Body of pancreas (tissue), 4 donors: ENCODE measurements around the gene ZSCAN5A. TPM values are rescaled to one million over a fixed set of nuclear protein-coding genes. Genes with fewer than 3 reads are reported as not detected.

ENCODE experiments used
- ATAC-seq: fragments of 150-250 bp; one replicate; pipeline ENCODE4 v1.9.1; 2016
- DNase-seq, 4 donors: peaks; one replicate each; pipeline ENCODE4 v3.0.0-alpha.2; 2019
- H3K27ac ChIP-seq, 4 donors: fragments of 200-600 bp; sonication (generic); 1 replicate in 3 of 4; 2 replicates in 1 of 4; pipeline versions ENCODE4 v1.5.1 to v1.6.1; 2016 to 2019; ENCODE audit warnings: mild to moderate bottlenecking in 1 of 4, mixed read lengths in 1 of 4, moderate library complexity in 1 of 4
- H3K27me3 ChIP-seq, 2 donors: fragments of 200-600 bp; sonication (generic); one replicate each; pipeline ENCODE4 v1.6.0; 2016; ENCODE audit warnings: mild to moderate bottlenecking in 1 of 2
- H3K36me3 ChIP-seq, 2 donors: fragments of 200-600 bp; sonication (generic); replicated peaks in 1 of 2; 2 replicates each; pipeline ENCODE4 v1.5.1; 2016; ENCODE audit warnings: low read depth in 2 of 2; ENCODE audit not compliant: insufficient read depth in 1 of 2
- H3K4me1 ChIP-seq: fragments of 200-600 bp; sonication (generic); one replicate; pipeline ENCODE4 v1.6.0; 2016
- H3K4me3 ChIP-seq, 2 donors: fragments of 200-600 bp; sonication (generic); 1 replicate in 1 of 2; 2 replicates in 1 of 2; pipeline ENCODE4 v1.5.1; 2016 to 2019
- H3K9me3 ChIP-seq, 3 donors: fragments of 200-600 bp; sonication (generic); 1 replicate in 2 of 3; 2 replicates in 1 of 3; pipeline ENCODE4 v1.5.1; 2016
- POLR2A ChIP-seq, 3 donors: fragments of 450-650 bp; IDR thresholded peaks; one replicate each; pipeline ENCODE4 v1.6.1; 2016; ENCODE audit warnings: antibody characterized with exemption in 3 of 3, mild to moderate bottlenecking in 2 of 3
- WGBS, 2 donors: methylation state at CpG; one replicate each; pipeline ENCODE4 v1.1.5; 2017; 5-methylcytosine and 5-hydroxymethylcytosine counted together
- intact Hi-C: fragments of 100-400 bp; cut with DNase I; formaldehyde crosslinking; loops from one replicate; pipeline ENCODE4 v1.15.1; 2023
- small RNA-seq: library from RNA; depleted of rRNA; stranded (forward); fragments of <200 nt; gene quantifications from one replicate; pipeline ENCODE3, GENCODE V24; 2016
- total RNA-seq, 2 donors: library from RNA; depleted of rRNA; stranded (reverse); fragments of >200 nt; gene quantifications; one replicate each; pipeline ENCODE4 v1.1.0, GENCODE V29; 2016
- TF ChIP-seq, protein P1 (sequence below), 7 experiments: fragments of 450-650 bp in 4 of 7; fragments of 200-600 bp in 3 of 7; sonication (generic) in 3 of 7; IDR thresholded peaks; one replicate each; pipeline ENCODE4 v1.5.1; 2016 to 2019; ENCODE audit warnings: antibody characterized with exemption in 7 of 7

The ZSCAN5A gene
- total RNA-seq, 2 donors from 2014 or later: 4.9 to 7.3 TPM

DNA sequence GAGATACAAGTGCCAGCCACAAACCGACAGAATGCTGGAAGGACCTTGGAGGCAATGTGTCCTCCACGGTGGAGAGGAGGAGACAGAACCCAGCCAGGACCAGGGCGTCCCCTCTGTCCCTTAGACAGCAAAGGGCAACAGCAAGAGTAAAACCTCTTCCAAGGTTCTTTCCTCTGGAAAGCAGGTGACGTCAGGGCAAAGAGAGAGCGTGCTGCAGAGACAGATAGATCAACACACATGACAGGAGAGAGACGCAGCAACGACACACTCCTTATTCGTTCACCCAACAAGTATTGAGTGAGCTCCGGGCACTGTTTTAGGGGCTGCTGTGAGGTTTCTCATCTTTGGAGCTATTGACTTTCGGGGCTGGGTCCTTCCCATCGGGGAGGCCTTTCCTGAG lies 140.1 kb downstream of the ZSCAN5A start:
- H3K27ac ChIP-seq: no peak overlapping the region
- 36 to 38% methylated on average over 11 of the region's 11 CpGs for WGBS, 2 donors
- no peak overlapping the region for H3K4me3 ChIP-seq
- peaks cover 14% of the 10 kb centered on the region for H3K4me1 ChIP-seq
- ATAC-seq (no peak), DNase-seq (no peak)
- H3K27me3 ChIP-seq: no peaks in the 10 kb centered on the region
- no peaks in the 10 kb centered on the region for H3K36me3 ChIP-seq
- no peak for TF ChIP-seq POLR2A (IDR thresholded peaks at IDR 0.05)
- TF ChIP-seq, protein P1, sequence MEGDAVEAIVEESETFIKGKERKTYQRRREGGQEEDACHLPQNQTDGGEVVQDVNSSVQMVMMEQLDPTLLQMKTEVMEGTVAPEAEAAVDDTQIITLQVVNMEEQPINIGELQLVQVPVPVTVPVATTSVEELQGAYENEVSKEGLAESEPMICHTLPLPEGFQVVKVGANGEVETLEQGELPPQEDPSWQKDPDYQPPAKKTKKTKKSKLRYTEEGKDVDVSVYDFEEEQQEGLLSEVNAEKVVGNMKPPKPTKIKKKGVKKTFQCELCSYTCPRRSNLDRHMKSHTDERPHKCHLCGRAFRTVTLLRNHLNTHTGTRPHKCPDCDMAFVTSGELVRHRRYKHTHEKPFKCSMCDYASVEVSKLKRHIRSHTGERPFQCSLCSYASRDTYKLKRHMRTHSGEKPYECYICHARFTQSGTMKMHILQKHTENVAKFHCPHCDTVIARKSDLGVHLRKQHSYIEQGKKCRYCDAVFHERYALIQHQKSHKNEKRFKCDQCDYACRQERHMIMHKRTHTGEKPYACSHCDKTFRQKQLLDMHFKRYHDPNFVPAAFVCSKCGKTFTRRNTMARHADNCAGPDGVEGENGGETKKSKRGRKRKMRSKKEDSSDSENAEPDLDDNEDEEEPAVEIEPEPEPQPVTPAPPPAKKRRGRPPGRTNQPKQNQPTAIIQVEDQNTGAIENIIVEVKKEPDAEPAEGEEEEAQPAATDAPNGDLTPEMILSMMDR (IDR thresholded peaks at IDR 0.05): no peak
- intact Hi-C loops: no loop called here
- H3K9me3 ChIP-seq: no peaks in the 10 kb centered on the region

DNA sequence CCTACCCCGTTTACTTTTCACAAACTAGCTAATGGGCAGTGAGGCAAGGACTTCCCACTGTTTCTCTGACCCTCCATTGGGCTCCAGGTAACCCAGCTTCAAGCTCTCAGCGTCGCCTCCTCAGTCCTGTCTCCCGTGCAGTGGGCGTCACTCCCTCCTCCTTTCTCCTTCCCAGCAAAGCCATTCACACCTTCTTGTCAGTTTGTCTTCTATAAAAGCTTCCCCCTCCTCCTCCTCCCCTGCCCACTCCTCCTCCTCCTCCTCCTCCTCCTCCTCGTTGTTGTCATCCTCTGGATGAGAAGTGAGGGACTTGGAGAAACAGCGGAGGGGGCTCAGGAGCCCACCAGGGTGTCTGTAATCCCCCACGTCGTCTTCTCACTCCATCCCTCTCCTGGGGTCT lies 140.6 kb downstream of the ZSCAN5A start:
- TF ChIP-seq, protein P1 (IDR thresholded peaks at IDR 0.05): no peak
- TF ChIP-seq POLR2A (IDR thresholded peaks at IDR 0.05): no peak
- Histone ChIP-seq H3K36me3 (no peaks in the 10 kb centered on the region), H3K4me1 (peaks cover 14% of the 10 kb centered on the region), H3K9me3 (no peaks in the 10 kb centered on the region), H3K27ac (no peak overlapping the region), H3K4me3 (no peak overlapping the region), H3K27me3 (no peaks in the 10 kb centered on the region)
- WGBS, 2 donors: 21 to 34% methylated on average over 9 of the region's 9 CpGs
- intact Hi-C loops: no loop called here
- DNase-seq: no peak
- no peak for ATAC-seq

Small RNA genes lying within 50 kb of the gene (small RNA-seq; reads per million reads assigned to genes)
- not detected for gene RF00019

Other genes starting within 250 kb of the ZSCAN5A start
- 10 to 100 TPM; 12.7 to 21.1 TPM for gene ZNF787, start 193.5 kb downstream of the ZSCAN5A start, total RNA-seq
- 10 to 100 TPM; 50.3 to 95.9 TPM for gene ZNF444, start 173.6 kb downstream of the ZSCAN5A start, total RNA-seq
- gene GALP, start 138.8 kb downstream of the ZSCAN5A start, total RNA-seq: not detected
- gene ZSCAN5B, start 117.1 kb downstream of the ZSCAN5A start, total RNA-seq: not detected
- not detected for gene ZSCAN5C, start 112.6 kb downstream of the ZSCAN5A start, total RNA-seq
- not detected for gene EDDM13, start 42.1 kb downstream of the ZSCAN5A start, total RNA-seq
- gene ZNF582, start 78.7 kb upstream of the ZSCAN5A start, total RNA-seq: 1 to 10 TPM; 2.0 to 2.3 TPM
- 1 to 10 TPM; 2.6 to 3.6 TPM for gene ZNF583, start 89.5 kb upstream of the ZSCAN5A start, total RNA-seq
- gene ZNF667, start 162.5 kb upstream of the ZSCAN5A start, total RNA-seq: 1 to 10 TPM; 1.3 to 2.0 TPM
- gene ZNF471, start 193.0 kb upstream of the ZSCAN5A start, total RNA-seq: 1 to 10 TPM; 1.6 to 4.2 TPM
- 1 to 10 TPM; 3.3 to 5.2 TPM for gene ZFP28, start 224.1 kb upstream of the ZSCAN5A start, total RNA-seq